Measurements from ENCODE around the gene SYT13.
A peak's percentile ranks its signal among the peaks of the same experiment; 100 is the strongest.

SYT13 gene

GRCh38 chr11:45298718-45299117 is 12.6 kb upstream of the SYT13 start:
- TF ChIP-seq TCF4 (CRISPR knock-in tag; IDR thresholded peaks at IDR 0.05; ENCODE audit: borderline replicate concordance) (no peak), ZC3H10 (CRISPR knock-in tag; IDR thresholded peaks at IDR 0.05) (no peak), ESRRG (CRISPR knock-in tag; IDR thresholded peaks at IDR 0.05) (no peak), ARNTL (CRISPR knock-in tag; IDR thresholded peaks at IDR 0.05; ENCODE audit: borderline replicate concordance, low read depth) (no peak), ZFP3 (CRISPR knock-in tag; IDR thresholded peaks at IDR 0.05) (no peak), TOX (CRISPR knock-in tag; IDR thresholded peaks at IDR 0.05; ENCODE audit: borderline replicate concordance) (no peak), GLIS3 (CRISPR knock-in tag; IDR thresholded peaks at IDR 0.05) (no peak), CSDC2 (CRISPR knock-in tag; IDR thresholded peaks at IDR 0.05) (no peak), ZNF8 (CRISPR knock-in tag; IDR thresholded peaks at IDR 0.05) (no peak), SNAI2 (CRISPR knock-in tag; IDR thresholded peaks at IDR 0.05) (no peak)
- TF ChIP-seq, protein P1, sequence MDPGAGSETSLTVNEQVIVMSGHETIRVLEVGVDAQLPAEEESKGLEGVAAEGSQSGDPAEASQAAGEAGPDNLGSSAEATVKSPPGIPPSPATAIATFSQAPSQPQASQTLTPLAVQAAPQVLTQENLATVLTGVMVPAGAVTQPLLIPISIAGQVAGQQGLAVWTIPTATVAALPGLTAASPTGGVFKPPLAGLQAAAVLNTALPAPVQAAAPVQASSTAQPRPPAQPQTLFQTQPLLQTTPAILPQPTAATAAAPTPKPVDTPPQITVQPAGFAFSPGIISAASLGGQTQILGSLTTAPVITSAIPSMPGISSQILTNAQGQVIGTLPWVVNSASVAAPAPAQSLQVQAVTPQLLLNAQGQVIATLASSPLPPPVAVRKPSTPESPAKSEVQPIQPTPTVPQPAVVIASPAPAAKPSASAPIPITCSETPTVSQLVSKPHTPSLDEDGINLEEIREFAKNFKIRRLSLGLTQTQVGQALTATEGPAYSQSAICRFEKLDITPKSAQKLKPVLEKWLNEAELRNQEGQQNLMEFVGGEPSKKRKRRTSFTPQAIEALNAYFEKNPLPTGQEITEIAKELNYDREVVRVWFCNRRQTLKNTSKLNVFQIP (CRISPR knock-in tag; IDR thresholded peaks at IDR 0.05; ENCODE audit: borderline replicate concordance, low read depth), result no peak
- TF ChIP-seq, protein P2, sequence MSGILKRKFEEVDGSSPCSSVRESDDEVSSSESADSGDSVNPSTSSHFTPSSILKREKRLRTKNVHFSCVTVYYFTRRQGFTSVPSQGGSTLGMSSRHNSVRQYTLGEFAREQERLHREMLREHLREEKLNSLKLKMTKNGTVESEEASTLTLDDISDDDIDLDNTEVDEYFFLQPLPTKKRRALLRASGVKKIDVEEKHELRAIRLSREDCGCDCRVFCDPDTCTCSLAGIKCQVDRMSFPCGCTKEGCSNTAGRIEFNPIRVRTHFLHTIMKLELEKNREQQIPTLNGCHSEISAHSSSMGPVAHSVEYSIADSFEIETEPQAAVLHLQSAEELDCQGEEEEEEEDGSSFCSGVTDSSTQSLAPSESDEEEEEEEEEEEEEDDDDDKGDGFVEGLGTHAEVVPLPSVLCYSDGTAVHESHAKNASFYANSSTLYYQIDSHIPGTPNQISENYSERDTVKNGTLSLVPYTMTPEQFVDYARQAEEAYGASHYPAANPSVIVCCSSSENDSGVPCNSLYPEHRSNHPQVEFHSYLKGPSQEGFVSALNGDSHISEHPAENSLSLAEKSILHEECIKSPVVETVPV (CRISPR knock-in tag; IDR thresholded peaks at IDR 0.05), result no peak
- no peak for ATAC-seq

DNA sequence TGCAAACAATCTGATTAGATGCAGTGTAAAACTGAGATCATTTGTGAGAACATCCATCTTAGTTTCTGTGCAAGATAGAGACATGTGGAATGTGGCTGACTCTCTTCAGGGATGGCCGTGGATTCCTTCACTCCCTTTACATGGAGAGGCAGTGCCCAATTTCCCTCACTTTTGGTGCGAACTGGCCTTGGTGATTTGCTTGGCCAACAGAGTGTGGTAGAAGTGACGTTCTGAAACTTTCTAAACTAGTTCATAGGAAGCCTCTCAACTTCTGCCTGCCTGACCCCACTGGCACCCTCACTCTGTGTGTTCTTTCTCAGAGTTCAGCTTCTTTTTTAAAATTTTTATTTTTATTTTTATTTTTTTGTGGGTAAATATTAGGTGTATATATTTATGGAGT is 9.9 kb upstream of the SYT13 start:
- TF ChIP-seq, protein P2 (CRISPR knock-in tag; IDR thresholded peaks at IDR 0.05), result no peak
- no peak for TF ChIP-seq CREB5 (CRISPR knock-in tag; IDR thresholded peaks at IDR 0.05; ENCODE audit: low read depth)
- TF ChIP-seq, protein P3, sequence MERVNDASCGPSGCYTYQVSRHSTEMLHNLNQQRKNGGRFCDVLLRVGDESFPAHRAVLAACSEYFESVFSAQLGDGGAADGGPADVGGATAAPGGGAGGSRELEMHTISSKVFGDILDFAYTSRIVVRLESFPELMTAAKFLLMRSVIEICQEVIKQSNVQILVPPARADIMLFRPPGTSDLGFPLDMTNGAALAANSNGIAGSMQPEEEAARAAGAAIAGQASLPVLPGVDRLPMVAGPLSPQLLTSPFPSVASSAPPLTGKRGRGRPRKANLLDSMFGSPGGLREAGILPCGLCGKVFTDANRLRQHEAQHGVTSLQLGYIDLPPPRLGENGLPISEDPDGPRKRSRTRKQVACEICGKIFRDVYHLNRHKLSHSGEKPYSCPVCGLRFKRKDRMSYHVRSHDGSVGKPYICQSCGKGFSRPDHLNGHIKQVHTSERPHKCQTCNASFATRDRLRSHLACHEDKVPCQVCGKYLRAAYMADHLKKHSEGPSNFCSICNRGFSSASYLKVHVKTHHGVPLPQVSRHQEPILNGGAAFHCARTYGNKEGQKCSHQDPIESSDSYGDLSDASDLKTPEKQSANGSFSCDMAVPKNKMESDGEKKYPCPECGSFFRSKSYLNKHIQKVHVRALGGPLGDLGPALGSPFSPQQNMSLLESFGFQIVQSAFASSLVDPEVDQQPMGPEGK (CRISPR knock-in tag; IDR thresholded peaks at IDR 0.05; ENCODE audit: borderline replicate concordance), result no peak
- no peak for ATAC-seq

GRCh38 chr11:45294499-45294898 is 8.4 kb upstream of the SYT13 start:
- TF ChIP-seq ARNTL (CRISPR knock-in tag; IDR thresholded peaks at IDR 0.05; ENCODE audit: borderline replicate concordance, low read depth), result no peak
- TF ChIP-seq ZNF565 (CRISPR knock-in tag; conservative IDR thresholded peaks at IDR 0.05; ENCODE audit: low read depth), result no peak
- TF ChIP-seq ZNF70 (CRISPR knock-in tag; IDR thresholded peaks at IDR 0.05), result no peak
- no peak for TF ChIP-seq BACH2 (CRISPR knock-in tag; IDR thresholded peaks at IDR 0.05; ENCODE audit: borderline replicate concordance)
- TF ChIP-seq SNAI2 (CRISPR knock-in tag; IDR thresholded peaks at IDR 0.05), result no peak
- TF ChIP-seq CREB5 (CRISPR knock-in tag; IDR thresholded peaks at IDR 0.05; ENCODE audit: low read depth), result no peak
- no peak for TF ChIP-seq ZFP30 (CRISPR knock-in tag; IDR thresholded peaks at IDR 0.05)
- TF ChIP-seq ZC3H10 (CRISPR knock-in tag; IDR thresholded peaks at IDR 0.05), result no peak
- ATAC-seq, result no peak

GRCh38 chr11:45293566-45294192 is 7.5 kb upstream of the SYT13 start:
- peak; percentile 98 for ATAC-seq

Data from SK-N-SH treated with all-trans-retinoic acid at 6 μM for 48 hours (cell line).